Activated CD4-positive, alpha-beta T cell treated with anti-CD3 and anti-CD28 coated beads, Interleukin-2, amount 10 ng/mL, durations not matched to agents 24 days and 14 days (primary cell): ENCODE results near the gene ROCK2. TPM values are rescaled to one million over a fixed set of nuclear protein-coding genes. Genes with fewer than 3 reads are reported as not detected.

Experiments
- DNase-seq: peaks from one replicate; pipeline ENCODE4 v3.0.0; 2022
- H3K27ac Mint-ChIP-seq: one replicate; pipeline ENCODE4 v1.8.0; 2022; ENCODE audit warnings: mild to moderate bottlenecking, mixed read lengths
- H3K27me3 Mint-ChIP-seq: one replicate; pipeline ENCODE4 v1.8.0; 2022; ENCODE audit warnings: mixed read lengths
- H3K36me3 Mint-ChIP-seq: one replicate; pipeline ENCODE4 v1.8.0; 2022; ENCODE audit warnings: low read depth, mild to moderate bottlenecking, mixed read lengths
- H3K4me1 Mint-ChIP-seq: one replicate; pipeline ENCODE4 v1.8.0; 2021; ENCODE audit warnings: mixed read lengths
- H3K4me3 Mint-ChIP-seq: one replicate; pipeline ENCODE4 v1.8.0; 2022; ENCODE audit warnings: mild to moderate bottlenecking, moderate library complexity, mixed read lengths
- H3K9me3 Mint-ChIP-seq: one replicate; pipeline ENCODE4 v1.8.0; 2021; ENCODE audit warnings: mixed read lengths
- intact Hi-C: fragments of 100-400 bp; cut with micrococcal nuclease; formaldehyde crosslinking; loops from one replicate; pipeline ENCODE4 v1.15.1; 2023
- total RNA-seq: library from RNA; stranded (reverse); gene quantifications from 2 replicates; pipeline ENCODE4 v1.2.3, GENCODE V29; 2022

Gene ROCK2
- total RNA-seq, 1 donor from 2014 or later: 24.4 TPM

DNA sequence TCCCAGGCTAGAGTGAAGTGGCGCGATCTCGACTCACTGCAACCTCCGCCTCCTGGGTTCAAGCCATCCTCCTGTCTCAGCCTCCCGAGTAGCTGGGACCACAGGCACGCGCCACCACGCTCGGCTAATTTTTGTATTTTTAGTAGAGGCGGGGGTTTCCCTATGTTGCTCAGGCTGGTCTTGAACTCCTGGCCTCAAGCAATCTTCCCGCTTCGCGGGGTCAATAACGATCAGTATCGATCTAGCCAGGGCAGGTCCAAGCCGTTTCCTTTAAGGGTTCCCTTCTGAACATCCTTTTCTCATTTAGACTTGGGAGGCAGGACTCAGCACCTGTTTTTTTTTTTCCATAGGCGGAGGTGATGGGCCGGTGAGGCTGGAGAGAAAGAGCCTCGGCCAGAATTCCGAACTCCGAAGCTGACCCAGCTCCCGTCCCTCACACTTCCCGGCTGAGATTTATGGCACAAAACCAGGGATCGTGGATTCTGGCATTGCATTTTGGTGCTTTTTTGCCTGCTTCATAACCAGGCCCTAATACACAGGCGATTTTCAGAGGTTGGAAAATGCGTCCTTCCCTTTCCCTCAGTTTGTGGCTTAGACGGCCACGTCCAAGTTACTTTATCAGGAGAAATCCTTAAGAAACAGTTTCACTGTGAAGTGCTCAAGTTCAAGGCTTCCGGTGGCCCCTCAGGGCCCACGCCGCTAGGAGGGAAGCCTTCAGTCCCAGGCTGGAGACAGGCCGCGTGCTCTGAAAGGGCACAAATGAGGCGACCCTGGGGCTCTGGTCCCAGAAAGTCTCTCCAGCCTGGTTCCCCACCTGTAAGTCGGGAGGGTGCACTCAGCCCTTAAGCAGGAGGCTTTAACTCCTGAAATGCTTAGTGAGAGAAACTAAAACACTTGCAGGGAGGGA lies 190.2 kb downstream of the ROCK2 start:
- peak overlapping the region; percentile 86 for H3K4me3 Mint-ChIP-seq
- H3K36me3 Mint-ChIP-seq: no peaks in the 10 kb centered on the region
- peaks cover 8% of the 10 kb centered on the region for H3K4me1 Mint-ChIP-seq
- H3K9me3 Mint-ChIP-seq: no peaks in the 10 kb centered on the region
- H3K27ac Mint-ChIP-seq: peak overlapping the region; percentile 88
- H3K27me3 Mint-ChIP-seq: peaks cover 8% of the 10 kb centered on the region
- no peak for DNase-seq
- intact Hi-C loops: no loop called here

DNA sequence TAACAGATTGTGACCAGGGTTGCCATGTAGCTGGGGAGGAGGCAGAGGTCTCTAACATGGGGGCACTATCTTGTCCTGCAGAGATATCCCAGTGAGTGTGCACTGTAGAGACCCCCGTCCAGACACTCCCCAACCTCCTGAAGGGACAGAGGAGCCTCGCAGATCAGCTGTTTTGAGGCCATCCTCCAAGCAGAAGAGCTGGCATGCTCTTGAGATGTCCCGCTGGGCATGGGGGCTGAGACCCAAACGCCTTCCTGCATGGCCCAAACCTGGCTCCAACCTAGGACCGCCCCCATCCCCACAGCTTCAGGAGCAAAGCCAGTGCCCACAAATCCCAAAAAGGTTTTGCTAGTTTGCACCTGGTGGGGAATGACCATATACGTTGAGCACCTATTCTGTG lies 191.8 kb downstream of the ROCK2 start:
- Mint-ChIP-seq H3K36me3 (no peaks in the 10 kb centered on the region), H3K4me3 (no peak overlapping the region), H3K9me3 (no peaks in the 10 kb centered on the region), H3K4me1 (peaks cover 8% of the 10 kb centered on the region), H3K27me3 (peaks cover 8% of the 10 kb centered on the region), H3K27ac (no peak overlapping the region)
- intact Hi-C loops: no loop called here
- DNase-seq: no peak

DNA sequence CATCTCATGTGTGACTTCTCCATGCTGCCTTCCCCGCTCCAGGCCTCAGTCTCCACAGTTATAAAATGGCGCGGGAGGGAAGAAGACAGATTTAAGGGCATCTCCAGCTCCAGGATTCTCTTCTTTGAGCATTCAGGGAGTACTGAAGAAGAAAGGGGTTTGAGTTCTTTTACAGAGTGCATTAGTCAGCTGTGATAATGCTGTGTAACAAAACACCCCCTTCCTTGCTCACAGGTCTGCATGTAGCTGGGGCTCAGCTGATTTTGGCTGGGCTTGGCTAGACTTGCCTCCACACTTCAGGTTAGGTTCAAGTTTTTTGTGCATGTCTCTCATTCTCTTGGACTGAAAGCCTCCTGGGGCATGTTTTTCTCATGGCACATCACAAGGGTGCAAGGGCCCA lies 197.2 kb downstream of the ROCK2 start:
- Mint-ChIP-seq H3K9me3 (no peaks in the 10 kb centered on the region), H3K4me1 (no peaks in the 10 kb centered on the region), H3K36me3 (no peaks in the 10 kb centered on the region), H3K27me3 (peaks cover 12% of the 10 kb centered on the region), H3K4me3 (no peak overlapping the region), H3K27ac (no peak overlapping the region)
- no peak for DNase-seq
- intact Hi-C loops: no loop called here

DNA sequence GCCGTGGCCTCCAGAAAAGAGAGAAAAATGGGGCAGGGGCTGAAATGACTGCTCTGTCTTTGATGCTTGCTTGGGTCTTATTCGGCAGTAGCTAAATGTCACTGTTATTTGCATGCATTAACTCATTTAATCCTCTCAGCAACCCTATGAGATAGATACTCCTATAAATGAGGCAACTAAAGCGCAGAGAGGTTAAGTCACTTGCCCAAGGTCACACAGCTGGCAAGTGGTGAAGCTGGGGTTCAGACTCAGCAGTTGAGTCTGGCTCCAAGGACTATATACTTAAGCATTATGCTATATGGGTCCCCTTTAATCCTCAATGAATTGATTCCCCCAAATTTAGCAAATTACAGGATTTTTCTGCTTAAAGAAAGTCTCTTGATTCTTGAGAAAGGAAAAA lies 198.4 kb downstream of the ROCK2 start:
- Mint-ChIP-seq H3K36me3 (no peaks in the 10 kb centered on the region), H3K9me3 (no peaks in the 10 kb centered on the region), H3K4me1 (no peaks in the 10 kb centered on the region), H3K27me3 (peaks cover 8% of the 10 kb centered on the region), H3K27ac (no peak overlapping the region), H3K4me3 (no peak overlapping the region)
- intact Hi-C loops: no loop called here
- no peak for DNase-seq

DNA sequence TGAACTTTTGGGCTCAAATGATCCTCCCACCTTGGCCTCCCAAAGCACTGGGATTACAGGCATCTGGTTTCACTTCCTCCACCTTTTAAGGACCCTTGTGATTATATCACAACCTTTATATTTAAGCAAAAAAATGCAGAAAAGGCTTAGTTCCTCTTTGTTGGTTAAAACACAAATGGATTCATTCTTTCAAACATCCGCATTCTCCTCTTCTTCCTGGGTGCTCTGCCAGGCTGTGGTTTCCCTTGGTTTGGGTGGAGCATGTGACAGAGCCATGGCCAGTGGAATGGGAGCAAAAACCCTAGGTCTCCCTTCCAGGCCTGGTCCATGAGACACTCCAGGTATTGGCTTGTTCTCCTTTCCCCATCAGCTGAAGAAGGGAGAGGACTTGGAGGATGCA lies 199.1 kb downstream of the ROCK2 start:
- H3K4me3 Mint-ChIP-seq: no peak overlapping the region
- no peaks in the 10 kb centered on the region for H3K4me1 Mint-ChIP-seq
- peaks cover 8% of the 10 kb centered on the region for H3K27me3 Mint-ChIP-seq
- DNase-seq: no peak
- no peaks in the 10 kb centered on the region for H3K9me3 Mint-ChIP-seq
- H3K36me3 Mint-ChIP-seq: no peaks in the 10 kb centered on the region
- intact Hi-C loops: no loop called here
- no peak overlapping the region for H3K27ac Mint-ChIP-seq

DNA sequence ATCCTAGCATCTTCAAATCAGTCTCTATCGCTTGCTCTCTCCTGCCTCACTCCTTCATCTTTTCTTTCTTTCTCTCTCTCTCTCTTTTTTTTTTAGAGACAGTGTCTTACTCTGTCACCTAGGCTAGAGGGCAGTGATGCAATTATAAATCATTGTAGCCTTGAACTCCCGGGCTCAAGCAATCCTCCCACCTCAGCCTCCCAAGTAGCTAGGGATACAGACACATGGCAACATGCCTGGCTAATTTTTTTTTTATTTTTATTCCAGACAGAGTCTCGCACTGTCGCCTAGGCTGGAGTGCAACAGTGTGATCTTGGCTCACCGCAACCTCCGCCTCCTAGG lies 199.7 kb downstream of the ROCK2 start:
- Mint-ChIP-seq H3K36me3 (no peaks in the 10 kb centered on the region), H3K4me3 (no peak overlapping the region), H3K27ac (no peak overlapping the region), H3K4me1 (no peaks in the 10 kb centered on the region), H3K9me3 (no peaks in the 10 kb centered on the region), H3K27me3 (peaks cover 8% of the 10 kb centered on the region)
- DNase-seq: no peak
- intact Hi-C loops: no loop called here

DNA sequence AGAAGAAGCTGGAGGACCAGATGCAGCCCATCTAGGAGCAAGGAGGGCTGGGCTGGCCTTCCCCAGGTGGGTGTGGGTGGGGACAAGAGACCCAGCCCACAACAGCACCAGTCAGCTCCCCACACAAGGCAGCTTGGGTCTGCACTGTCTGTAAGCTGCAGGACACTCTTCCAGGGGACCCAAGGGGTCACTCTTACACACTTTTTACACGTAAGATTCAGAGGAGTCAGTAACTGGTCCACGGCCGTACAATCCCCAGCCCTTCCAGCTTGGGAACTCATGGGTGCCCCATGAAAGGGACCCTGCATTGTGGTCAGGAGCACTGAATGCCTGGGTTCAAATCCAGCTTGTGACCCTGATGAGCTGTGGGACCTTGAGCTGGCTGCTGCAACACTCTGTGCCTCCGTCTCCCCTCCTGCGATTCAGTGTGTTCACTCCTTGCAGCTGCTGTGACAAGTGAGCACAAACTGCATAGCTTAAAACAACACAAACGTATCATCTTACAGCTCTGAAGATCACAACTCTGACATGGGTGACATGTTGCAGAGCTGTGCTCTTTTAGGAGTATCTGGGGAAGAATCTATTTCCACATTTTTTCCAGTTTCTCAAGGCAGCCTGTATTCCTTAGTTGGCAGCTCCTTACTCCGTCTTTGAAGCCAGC lies 200.2 kb downstream of the ROCK2 start:
- H3K36me3 Mint-ChIP-seq: no peaks in the 10 kb centered on the region
- no peak overlapping the region for H3K4me3 Mint-ChIP-seq
- intact Hi-C loops: no loop called here
- DNase-seq: no peak
- no peaks in the 10 kb centered on the region for H3K4me1 Mint-ChIP-seq
- no peak overlapping the region for H3K27ac Mint-ChIP-seq
- H3K27me3 Mint-ChIP-seq: peaks cover 8% of the 10 kb centered on the region
- H3K9me3 Mint-ChIP-seq: no peaks in the 10 kb centered on the region

DNA sequence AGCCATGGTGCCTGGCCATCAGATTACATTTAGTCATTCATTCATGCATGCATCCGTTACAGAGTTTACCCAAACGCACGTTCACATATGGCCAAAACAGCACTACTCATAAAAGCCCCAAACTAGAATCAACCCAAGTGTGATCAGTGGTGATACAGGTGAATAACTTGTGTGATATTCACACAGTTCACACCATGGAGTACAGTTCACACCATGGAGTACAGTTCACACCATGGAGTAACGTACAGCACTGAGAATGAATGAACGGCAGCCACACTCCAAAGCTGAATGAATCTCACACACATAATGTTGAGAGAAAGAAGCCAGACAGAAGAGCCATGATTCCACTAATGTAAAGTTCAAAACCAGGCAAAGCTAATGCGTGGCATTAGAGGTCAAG lies 201.4 kb downstream of the ROCK2 start:
- Mint-ChIP-seq H3K9me3 (no peaks in the 10 kb centered on the region), H3K36me3 (no peaks in the 10 kb centered on the region), H3K27me3 (peaks cover 8% of the 10 kb centered on the region), H3K4me1 (no peaks in the 10 kb centered on the region), H3K4me3 (no peak overlapping the region), H3K27ac (no peak overlapping the region)
- intact Hi-C loops: no loop called here
- DNase-seq: no peak

DNA sequence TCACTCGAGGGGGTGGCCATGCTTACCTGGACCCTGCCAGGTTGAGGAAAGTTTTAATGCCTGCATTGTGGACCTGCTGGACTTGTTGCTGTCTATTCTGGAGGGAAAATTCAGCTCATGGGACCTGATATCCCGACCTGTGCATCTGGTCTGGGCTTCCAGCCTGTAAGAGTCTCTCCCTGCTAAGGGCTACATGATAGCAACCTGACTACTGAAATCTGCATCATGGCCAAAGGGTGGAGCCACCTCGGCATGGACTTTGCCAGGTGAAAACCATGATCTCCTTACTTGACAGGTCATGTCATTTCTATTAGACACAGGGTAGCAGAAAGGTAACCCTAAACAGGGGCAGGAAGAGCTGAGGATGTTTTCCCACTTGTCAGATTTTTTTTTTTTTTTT lies 202.1 kb downstream of the ROCK2 start:
- DNase-seq: no peak
- Mint-ChIP-seq H3K27me3 (peaks cover 8% of the 10 kb centered on the region), H3K4me3 (no peak overlapping the region), H3K4me1 (no peaks in the 10 kb centered on the region), H3K27ac (no peak overlapping the region), H3K36me3 (no peaks in the 10 kb centered on the region), H3K9me3 (no peaks in the 10 kb centered on the region)
- intact Hi-C loops: no loop called here

DNA sequence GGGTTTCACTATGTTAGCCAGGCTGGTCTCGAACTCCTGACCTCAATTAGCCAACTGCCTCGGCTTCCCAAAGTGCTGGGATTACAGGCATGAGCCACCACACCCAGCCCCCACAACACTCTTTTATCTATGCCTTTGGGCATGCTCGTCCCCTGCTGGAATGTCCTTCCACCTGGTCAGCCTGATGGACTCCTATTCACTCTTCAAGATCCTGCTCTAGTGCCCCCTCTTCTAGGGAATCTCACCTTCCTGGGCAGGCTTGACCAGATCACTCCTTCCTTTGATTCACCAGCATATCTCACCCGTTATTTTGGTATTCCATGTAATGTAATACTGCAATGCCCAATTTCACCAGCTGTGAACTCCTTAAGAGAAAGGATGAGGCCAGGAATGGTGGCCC lies 203.1 kb downstream of the ROCK2 start:
- DNase-seq: no peak
- Mint-ChIP-seq H3K36me3 (no peaks in the 10 kb centered on the region), H3K4me1 (no peaks in the 10 kb centered on the region), H3K9me3 (no peaks in the 10 kb centered on the region), H3K27ac (no peak overlapping the region), H3K4me3 (no peak overlapping the region), H3K27me3 (peaks cover 12% of the 10 kb centered on the region)
- intact Hi-C loops: no loop called here

DNA sequence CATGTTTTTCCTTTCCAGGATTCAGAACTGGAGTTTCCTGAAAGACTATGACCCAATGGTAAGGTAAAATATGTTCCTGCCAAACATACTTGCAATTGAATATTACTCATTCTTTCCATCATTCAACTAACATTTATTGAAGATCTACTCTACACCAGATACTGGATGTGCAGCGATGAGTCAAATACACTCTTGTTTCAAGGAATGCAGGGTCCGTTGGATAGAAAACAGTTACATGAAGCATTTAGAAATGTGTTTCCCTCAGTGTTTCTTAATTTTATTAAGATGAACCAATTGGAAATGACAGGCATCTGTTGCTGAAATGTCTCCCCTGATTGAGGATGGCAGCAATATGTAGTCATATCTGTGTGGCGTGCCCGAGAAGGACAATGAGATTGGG lies 203.9 kb downstream of the ROCK2 start:
- no peak for DNase-seq
- intact Hi-C loops: no loop called here
- Mint-ChIP-seq H3K9me3 (no peaks in the 10 kb centered on the region), H3K4me1 (no peaks in the 10 kb centered on the region), H3K27ac (no peak overlapping the region), H3K4me3 (no peak overlapping the region), H3K27me3 (peaks cover 15% of the 10 kb centered on the region), H3K36me3 (no peaks in the 10 kb centered on the region)

DNA sequence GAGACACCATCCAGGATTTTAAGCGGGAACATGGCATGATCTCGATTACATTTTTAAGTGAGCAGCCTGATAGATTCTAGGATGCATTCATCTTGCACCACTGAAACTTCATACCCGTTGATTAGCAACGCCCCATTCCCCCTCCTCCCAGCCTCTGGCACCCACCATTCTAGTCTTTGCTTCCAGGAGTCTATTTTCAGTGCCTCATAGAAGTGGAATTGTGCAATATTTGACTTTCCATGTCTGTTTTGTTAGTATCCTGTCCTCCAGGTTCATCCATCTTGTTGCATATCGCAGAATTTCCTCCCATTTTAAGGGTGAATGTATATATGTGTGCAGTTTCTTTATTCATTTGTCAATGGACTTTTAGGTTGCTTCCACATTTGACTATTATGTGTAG lies 210.1 kb downstream of the ROCK2 start:
- Mint-ChIP-seq H3K27me3 (peaks cover 16% of the 10 kb centered on the region), H3K9me3 (no peaks in the 10 kb centered on the region), H3K4me3 (no peak overlapping the region), H3K4me1 (peaks cover 12% of the 10 kb centered on the region), H3K27ac (no peak overlapping the region), H3K36me3 (no peaks in the 10 kb centered on the region)
- no peak for DNase-seq
- intact Hi-C loops: loop anchor here (5.0 to 10.0 kb wide), 2 partner anchors 280 to 333 kb away; partner anchors contain the start of gene E2F6

DNA sequence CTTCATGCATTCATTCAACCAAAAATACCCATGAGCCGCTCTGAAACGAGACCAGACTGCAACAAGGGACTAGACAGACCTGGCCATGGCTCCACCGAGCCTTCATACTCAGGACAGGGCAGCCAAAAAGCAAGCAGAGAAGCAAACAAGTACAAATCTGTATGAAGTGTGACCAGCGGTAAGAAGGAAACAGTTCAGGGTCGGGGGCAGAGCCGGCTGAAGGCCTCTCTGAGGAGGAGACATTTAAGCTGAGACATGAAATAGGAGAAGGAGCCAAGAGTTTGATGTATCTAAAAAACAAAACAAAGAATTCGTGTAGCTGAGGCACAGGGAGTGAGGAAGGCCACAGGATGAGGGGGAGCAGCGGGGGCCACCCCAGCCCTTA lies 210.5 kb downstream of the ROCK2 start:
- DNase-seq: no peak
- intact Hi-C loops: loop anchor here (2.0 to 10.0 kb wide), 3 partner anchors 281 to 551 kb away; partner anchors contain the start of gene E2F6
- Mint-ChIP-seq H3K9me3 (no peaks in the 10 kb centered on the region), H3K4me3 (no peak overlapping the region), H3K27ac (no peak overlapping the region), H3K27me3 (peaks cover 16% of the 10 kb centered on the region), H3K36me3 (no peaks in the 10 kb centered on the region), H3K4me1 (peaks cover 12% of the 10 kb centered on the region)

DNA sequence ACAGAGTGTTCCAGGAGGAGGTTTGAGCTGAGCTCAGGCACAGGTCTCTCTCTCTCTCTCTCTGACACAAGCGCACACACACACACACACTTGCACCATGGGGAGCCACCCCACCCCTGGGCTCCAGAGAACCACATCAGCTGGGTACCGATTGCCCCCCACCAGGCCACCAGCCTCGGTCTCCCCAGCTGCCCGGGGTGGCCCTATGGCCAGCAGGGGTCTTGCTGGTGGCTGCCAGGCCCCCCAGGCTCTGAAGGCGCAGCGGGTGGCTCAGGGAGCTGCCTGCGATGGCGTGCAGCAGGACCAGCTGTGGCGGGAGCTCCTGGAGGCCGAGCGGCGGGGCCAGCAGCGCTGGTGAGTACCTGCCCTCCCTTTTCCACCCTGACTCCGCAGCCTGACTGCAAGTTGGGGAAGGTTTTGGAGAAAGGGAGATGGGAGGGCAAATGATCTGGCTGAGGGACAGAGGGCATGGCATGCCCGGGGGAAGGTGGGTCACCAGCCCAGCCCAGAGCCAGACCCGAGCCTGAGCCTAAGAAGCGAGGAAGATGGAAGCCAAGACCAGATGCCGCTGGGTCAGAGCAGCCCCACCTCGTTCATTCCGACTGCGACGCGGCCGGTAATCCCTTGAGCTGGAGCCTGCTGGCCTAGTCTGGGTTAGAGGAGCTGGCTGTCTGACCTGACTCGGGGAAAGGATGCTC lies 211.0 kb downstream of the ROCK2 start:
- Mint-ChIP-seq H3K9me3 (no peaks in the 10 kb centered on the region), H3K4me3 (peak overlapping the region; percentile 84), H3K36me3 (no peaks in the 10 kb centered on the region), H3K27me3 (peaks cover 16% of the 10 kb centered on the region), H3K4me1 (peaks cover 12% of the 10 kb centered on the region), H3K27ac (peak overlapping the region; percentile 91)
- no peak for DNase-seq
- intact Hi-C loops: loop anchor here (2.0 to 10.0 kb wide), 3 partner anchors 281 to 551 kb away; partner anchors contain the start of gene E2F6
